Adipocyte (in vitro differentiated cells): ENCODE results near the gene FBLN1.
"Not testable (repeated sequence)": the region's sequence is repeated elsewhere in the genome, so short reads cannot be mapped to it uniquely, and the experiment has no call there.

ENCODE experiments used
- DNase-seq: peaks from one replicate; pipeline ENCODE4 v3.0.0-alpha.2; 2015; ENCODE audit warnings: low read depth
- H3K27me3 ChIP-seq: replicated peaks from 2 replicates; pipeline ENCODE4 v1.7.0; 2013; ENCODE audit warnings: mild to moderate bottlenecking, low read length, moderate library complexity; ENCODE audit not compliant: control insufficient read depth, insufficient read depth
- H3K36me3 ChIP-seq: 2 replicates; pipeline ENCODE4 v1.7.0; 2013; ENCODE audit warnings: low read length, mild to moderate bottlenecking, moderate library complexity; ENCODE audit not compliant: control insufficient read depth, insufficient read depth, severe bottlenecking
- H3K4me1 ChIP-seq: 2 replicates; pipeline ENCODE4 v1.7.0; 2013; ENCODE audit warnings: mild to moderate bottlenecking, low read length, moderate library complexity; ENCODE audit not compliant: control insufficient read depth, insufficient read depth
- H3K4me3 ChIP-seq: 2 replicates; pipeline ENCODE4 v1.7.0; 2013; ENCODE audit warnings: mild to moderate bottlenecking, low read length, moderate library complexity
- H3K9ac ChIP-seq: 2 replicates; pipeline ENCODE4 v1.7.0; 2013; ENCODE audit warnings: mild to moderate bottlenecking, low read length, moderate library complexity
- H3K9me3 ChIP-seq: 2 replicates; pipeline ENCODE4 v1.7.0; 2013; ENCODE audit warnings: mild to moderate bottlenecking, low read length, moderate library complexity; ENCODE audit not compliant: control insufficient read depth

Gene FBLN1

GRCh38 chr22:45491841-45492240 is 10.8 kb upstream of the FBLN1 start:
- Histone ChIP-seq H3K4me1 (peaks cover 22% of the 10 kb centered on the region), H3K36me3 (no peaks in the 10 kb centered on the region), H3K9me3 (peaks cover 5% of the 10 kb centered on the region), H3K9ac (no peak overlapping the region), H3K4me3 (no peak overlapping the region), H3K27me3 (no peaks in the 10 kb centered on the region)
- DNase-seq, result no peak

- no peak overlapping the region for H3K4me3 ChIP-seq
- peaks cover 5% of the 10 kb centered on the region for H3K9me3 ChIP-seq
- peak overlapping the region; percentile 45 for H3K9ac ChIP-seq
- no peak for DNase-seq
- no peaks in the 10 kb centered on the region for H3K27me3 ChIP-seq
- no peaks in the 10 kb centered on the region for H3K36me3 ChIP-seq
- peaks cover 34% of the 10 kb centered on the region for H3K4me1 ChIP-seq
Observed at GRCh38 chr22:45493286-45493771, 9.4 kb upstream of the FBLN1 start.

- H3K4me3 ChIP-seq, H3K9me3 ChIP-seq, H3K9ac ChIP-seq, DNase-seq, H3K27me3 ChIP-seq, H3K36me3 ChIP-seq: not testable (repeated sequence)
- peaks cover 34% of the 10 kb centered on the region for H3K4me1 ChIP-seq
Observed at GRCh38 chr22:45494306-45494705, 8.4 kb upstream of the FBLN1 start.

GRCh38 chr22:45495616-45496015 is 7.1 kb upstream of the FBLN1 start:
- Histone ChIP-seq H3K9ac (peak overlapping the region; percentile 60), H3K4me1 (peaks cover 34% of the 10 kb centered on the region)
- not testable (repeated sequence) for H3K9me3 ChIP-seq, DNase-seq, H3K36me3 ChIP-seq, H3K4me3 ChIP-seq, H3K27me3 ChIP-seq

- Histone ChIP-seq H3K27me3 (no peaks in the 10 kb centered on the region), H3K4me1 (peaks cover 34% of the 10 kb centered on the region), H3K36me3 (no peaks in the 10 kb centered on the region), H3K9ac (peak overlapping the region; percentile 60), H3K4me3 (no peak overlapping the region), H3K9me3 (no peaks in the 10 kb centered on the region)
- no peak for DNase-seq
Observed at GRCh38 chr22:45496451-45496941, 6.2 kb upstream of the FBLN1 start.

GRCh38 chr22:45497351-45498145 is 5.1 kb upstream of the FBLN1 start:
- no peak for DNase-seq
- Histone ChIP-seq H3K36me3 (no peaks in the 10 kb centered on the region), H3K27me3 (no peaks in the 10 kb centered on the region), H3K9ac (peak overlapping the region; percentile 61), H3K9me3 (no peaks in the 10 kb centered on the region), H3K4me3 (peak overlapping the region; percentile 62), H3K4me1 (peaks cover 38% of the 10 kb centered on the region)

GRCh38 chr22:45499746-45500145 is 2.9 kb upstream of the FBLN1 start:
- Histone ChIP-seq H3K36me3 (no peaks in the 10 kb centered on the region), H3K4me1 (peaks cover 39% of the 10 kb centered on the region), H3K4me3 (no peak overlapping the region), H3K9ac (no peak overlapping the region), H3K27me3 (no peaks in the 10 kb centered on the region), H3K9me3 (no peaks in the 10 kb centered on the region)
- no peak for DNase-seq

- no peak for DNase-seq
- H3K9ac ChIP-seq, result peak overlapping the region; percentile 87
- no peaks in the 10 kb centered on the region for H3K27me3 ChIP-seq
- H3K4me3 ChIP-seq, result peak overlapping the region; percentile 80
- H3K4me1 ChIP-seq, result peaks cover 27% of the 10 kb centered on the region
- no peaks in the 10 kb centered on the region for H3K36me3 ChIP-seq
- no peaks in the 10 kb centered on the region for H3K9me3 ChIP-seq
Observed at GRCh38 chr22:45503050-45503815, 550 bp downstream of the FBLN1 start.

GRCh38 chr22:45503816-45504372 is 1.2 kb downstream of the FBLN1 start:
- Histone ChIP-seq H3K9ac (peak overlapping the region; percentile 87), H3K36me3 (no peaks in the 10 kb centered on the region), H3K27me3 (no peaks in the 10 kb centered on the region), H3K4me1 (peaks cover 27% of the 10 kb centered on the region), H3K9me3 (no peaks in the 10 kb centered on the region), H3K4me3 (peak overlapping the region; percentile 80)
- DNase-seq, result no peak

- Histone ChIP-seq H3K4me1 (peaks cover 27% of the 10 kb centered on the region), H3K4me3 (peak overlapping the region; percentile 80), H3K27me3 (no peaks in the 10 kb centered on the region), H3K9me3 (no peaks in the 10 kb centered on the region), H3K9ac (peak overlapping the region; percentile 87), H3K36me3 (no peaks in the 10 kb centered on the region)
- DNase-seq, result peak; percentile 53
Observed at GRCh38 chr22:45504373-45505341, 2.0 kb downstream of the FBLN1 start.
